GM20000 (cell line): Measurements from ENCODE around the gene PTPRR.

ENCODE experiments used
- DNase-seq: peaks from one replicate; pipeline ENCODE4 v3.0.0; 2012; ENCODE audit warnings: low spot score
- TF ChIP-seq, protein P1 (sequence below): IDR thresholded peaks from 2 replicates; pipeline ENCODE4 v1.5.1; 2012; ENCODE audit warnings: mild to moderate bottlenecking, control low read depth; ENCODE audit errors: extremely low read depth, missing control alignments

Gene PTPRR

GRCh38 chr12:70763666-70764065 lies 156.9 kb downstream of the PTPRR start:
- TF ChIP-seq, protein P1, sequence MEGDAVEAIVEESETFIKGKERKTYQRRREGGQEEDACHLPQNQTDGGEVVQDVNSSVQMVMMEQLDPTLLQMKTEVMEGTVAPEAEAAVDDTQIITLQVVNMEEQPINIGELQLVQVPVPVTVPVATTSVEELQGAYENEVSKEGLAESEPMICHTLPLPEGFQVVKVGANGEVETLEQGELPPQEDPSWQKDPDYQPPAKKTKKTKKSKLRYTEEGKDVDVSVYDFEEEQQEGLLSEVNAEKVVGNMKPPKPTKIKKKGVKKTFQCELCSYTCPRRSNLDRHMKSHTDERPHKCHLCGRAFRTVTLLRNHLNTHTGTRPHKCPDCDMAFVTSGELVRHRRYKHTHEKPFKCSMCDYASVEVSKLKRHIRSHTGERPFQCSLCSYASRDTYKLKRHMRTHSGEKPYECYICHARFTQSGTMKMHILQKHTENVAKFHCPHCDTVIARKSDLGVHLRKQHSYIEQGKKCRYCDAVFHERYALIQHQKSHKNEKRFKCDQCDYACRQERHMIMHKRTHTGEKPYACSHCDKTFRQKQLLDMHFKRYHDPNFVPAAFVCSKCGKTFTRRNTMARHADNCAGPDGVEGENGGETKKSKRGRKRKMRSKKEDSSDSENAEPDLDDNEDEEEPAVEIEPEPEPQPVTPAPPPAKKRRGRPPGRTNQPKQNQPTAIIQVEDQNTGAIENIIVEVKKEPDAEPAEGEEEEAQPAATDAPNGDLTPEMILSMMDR: no peak
- DNase-seq: no peak

- no peak for DNase-seq
- TF ChIP-seq, protein P1: no peak
These were observed 158.5 kb downstream of the PTPRR start for GRCh38 chr12:70762000-70762399.

DNA sequence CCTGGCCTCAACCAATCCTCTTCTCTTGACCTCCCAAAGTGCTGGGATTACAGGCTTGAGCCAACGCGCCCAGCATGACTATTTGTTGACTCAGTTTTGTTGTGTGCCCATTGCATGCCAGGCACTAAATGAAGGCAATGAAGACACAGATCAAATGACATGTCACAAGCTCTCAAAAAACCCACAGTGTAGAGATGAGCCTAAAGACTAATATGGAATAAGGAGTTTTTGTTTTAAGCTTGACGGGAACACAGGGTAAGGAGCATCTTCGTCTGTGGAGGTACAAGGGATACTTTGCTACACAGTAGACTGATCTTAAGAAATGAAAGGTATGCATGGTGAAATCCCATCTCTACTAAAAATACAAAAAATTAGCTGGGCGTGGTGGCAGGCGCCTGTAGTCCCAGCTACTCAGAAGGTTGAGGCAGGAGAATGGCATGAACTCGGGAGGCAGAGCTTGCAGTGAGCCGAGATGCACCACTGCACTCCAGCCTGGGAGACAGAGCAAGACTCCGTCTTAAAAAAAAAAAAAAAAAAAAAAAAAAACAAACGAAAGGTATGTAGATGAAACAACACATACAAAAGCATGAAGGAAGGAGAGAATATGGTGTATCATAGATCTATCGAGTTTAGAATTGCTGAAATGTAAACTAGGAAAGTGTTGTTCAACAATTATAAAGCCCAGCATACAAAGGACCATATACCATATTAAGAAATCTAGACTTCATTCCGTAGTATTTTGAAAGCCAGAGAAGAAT lies 161.2 kb downstream of the PTPRR start:
- DNase-seq: no peak
- TF ChIP-seq, protein P1: no peak

GRCh38 chr12:70758494-70758845 lies 162.1 kb downstream of the PTPRR start:
- DNase-seq: no peak
- TF ChIP-seq, protein P1: no peak

DNA sequence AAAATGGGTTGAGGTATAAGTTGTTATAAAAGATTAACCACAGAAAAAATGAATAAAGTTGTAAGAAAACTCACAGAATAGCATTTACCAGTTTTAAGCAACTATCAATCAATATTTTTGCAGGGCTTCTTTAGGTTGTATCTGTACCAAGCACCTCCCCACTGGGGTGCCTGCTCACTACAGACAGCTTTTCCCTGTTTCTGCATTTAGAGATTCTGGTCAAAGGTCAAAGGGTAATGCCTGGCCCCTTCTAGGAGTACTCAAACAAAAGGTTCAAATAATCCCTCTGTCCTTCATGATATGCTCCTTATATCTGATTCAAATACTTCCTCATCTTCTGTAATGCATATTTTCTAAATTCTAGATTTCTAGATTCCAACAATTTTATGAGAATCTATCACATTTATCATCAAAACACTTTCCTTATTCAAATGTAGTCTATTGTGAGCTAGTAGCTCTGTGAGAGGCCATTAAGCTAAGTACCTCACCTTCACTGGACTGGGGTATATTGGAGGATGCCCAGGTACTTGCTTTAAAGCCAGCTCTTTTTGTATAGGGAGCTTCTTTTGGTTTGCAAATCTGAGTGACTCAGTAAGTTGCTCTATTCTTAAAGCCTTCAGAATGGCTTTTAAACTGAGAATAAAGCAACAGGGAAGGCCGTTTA lies 162.6 kb downstream of the PTPRR start:
- TF ChIP-seq, protein P1: no peak
- DNase-seq: no peak

GRCh38 chr12:70756791-70757190 lies 163.7 kb downstream of the PTPRR start:
- TF ChIP-seq, protein P1: no peak
- DNase-seq: no peak

- TF ChIP-seq, protein P1: no peak
- no peak for DNase-seq
These were observed 164.4 kb downstream of the PTPRR start for GRCh38 chr12:70756118-70756517.
